GM12878 (cell line): ENCODE measurements around the gene MAD1L1. TPM values are rescaled to one million over a fixed set of nuclear protein-coding genes. Genes with fewer than 3 reads are reported as not detected.

Source experiments
- ATAC-seq: fragments of 200-7000 bp; cut with Tn5 transposase; 3 replicates; pipeline ENCODE4 v1.9.1; 2020; ENCODE audit warnings: mild to moderate bottlenecking, moderate library complexity
- BruUV-seq: library from RNA; stranded (reverse); fragments of 400-500 nt; replicated peaks from 2 replicates; lab custom pipeline; 2021; lab: Mats Ljungman, UMichigan
- CTCF ChIA-PET: fragments of 300-600 bp; sonication (Branson Sonifier 250); formaldehyde crosslinking; extraction: SDS; loops from one replicate; lab custom pipeline; 2021; ENCODE audit warnings: inconsistent platforms; lab: Yijun Ruan, JAX
- POLR2A ChIA-PET: fragments of 350-600 bp; formaldehyde crosslinking; extraction: SDS; loops from one replicate; lab custom pipeline; 2021; ENCODE audit warnings: inconsistent platforms; lab: Charles Lee
- RAD21 ChIA-PET: fragments of 300-600 bp; sonication (Branson Sonifier 250); formaldehyde crosslinking; loops from one replicate; lab custom pipeline; 2023; ENCODE audit warnings: antibody characterized with exemption; ENCODE audit not compliant: unreplicated experiment; lab: Charles Lee
- SMC1A ChIA-PET: fragments of 300-600 bp; sonication (Branson Sonifier 250); formaldehyde crosslinking; loops from one replicate; lab custom pipeline; 2023; ENCODE audit not compliant: unreplicated experiment, uncharacterized antibody; lab: Charles Lee
- DNase-seq: peaks from one replicate; pipeline ENCODE4 v3.0.0-alpha.2; 2011; ENCODE audit warnings: low read depth, low spot score
- FAIRE-seq: peaks from 3 replicates; lab custom pipeline; 2011; peaks lifted over from hg19 to GRCh38; lab: Jason Lieb, UNC
- H2AFZ ChIP-seq: 2 replicates; pipeline ENCODE4 v1.6.0; 2011; ENCODE audit warnings: low read depth, low read length, control low read depth; ENCODE audit not compliant: control insufficient read depth
- H3K27ac ChIP-seq: 2 replicates; pipeline ENCODE4 v1.5.1; 2011; ENCODE audit warnings: control low read depth; ENCODE audit not compliant: control insufficient read depth, insufficient read depth
- H3K27me3 ChIP-seq, 2 experiments: replicated peaks in 1 of 2; 2 replicates each; pipeline versions ENCODE4 v1.6.0 to v1.6.1; 2011; ENCODE audit warnings: low read length in 1 of 2; ENCODE audit not compliant: control insufficient read depth in 2 of 2, insufficient read depth in 2 of 2
- H3K36me3 ChIP-seq, 2 experiments: 2 replicates each; pipeline ENCODE4 v1.5.1; 2011; ENCODE audit warnings: low read length in 1 of 2; ENCODE audit not compliant: control insufficient read depth in 2 of 2, insufficient read depth in 2 of 2
- H3K4me1 ChIP-seq: 2 replicates; pipeline ENCODE4 v1.6.1; 2011; ENCODE audit warnings: mild to moderate bottlenecking, low read length, moderate library complexity, mixed read lengths; ENCODE audit not compliant: control insufficient read depth, insufficient read depth
- H3K4me2 ChIP-seq: 2 replicates; pipeline ENCODE4 v1.6.0; 2011; ENCODE audit warnings: control low read depth; ENCODE audit not compliant: control insufficient read depth, insufficient read depth
- H3K4me3 ChIP-seq: fragments of 200-600 bp; sonication (generic); 2 replicates; pipeline ENCODE4 v1.5.1; 2016
- H3K79me2 ChIP-seq: 2 replicates; pipeline ENCODE4 v1.6.0; 2011; ENCODE audit warnings: low read length; ENCODE audit not compliant: control insufficient read depth, insufficient read depth
- H3K9ac ChIP-seq: 2 replicates; pipeline ENCODE4 v1.8.0; 2011; ENCODE audit warnings: low read length, control low read depth, mixed read lengths; ENCODE audit not compliant: control insufficient read depth, insufficient read depth
- H3K9me3 ChIP-seq: replicated peaks from 3 replicates; pipeline ENCODE4 v1.5.1; 2011; ENCODE audit warnings: mild to moderate bottlenecking, low read length; ENCODE audit not compliant: control insufficient read depth, insufficient read depth
- H4K20me1 ChIP-seq: 2 replicates; pipeline ENCODE4 v1.6.0; 2011; ENCODE audit not compliant: control insufficient read depth, insufficient read depth
- BHLHE40 ChIP-seq, 2 experiments: fragments of 450-650 bp in 1 of 2; IDR thresholded peaks; 2 replicates each; pipeline ENCODE4 v1.6.1; 2011 to 2017; ENCODE audit warnings: low read depth in 2 of 2, borderline replicate concordance in 1 of 2, improper control_type of control experiment in 1 of 2, low read length in 1 of 2, mild to moderate bottlenecking in 1 of 2
- IKZF1 ChIP-seq: fragments of 450-650 bp; conservative IDR thresholded peaks from 2 replicates; pipeline ENCODE4 v1.6.1; 2017; ENCODE audit warnings: antibody characterized with exemption, mild to moderate bottlenecking
- MEF2B ChIP-seq: fragments of 450-650 bp; IDR thresholded peaks from 2 replicates; pipeline ENCODE4 v1.6.1; 2018; ENCODE audit warnings: mild to moderate bottlenecking, moderate library complexity; ENCODE audit not compliant: partially characterized antibody, poor library complexity, severe bottlenecking
- PAX8 ChIP-seq: fragments of 450-650 bp; IDR thresholded peaks from 2 replicates; pipeline ENCODE4 v1.6.1; 2017; ENCODE audit warnings: mild to moderate bottlenecking, moderate library complexity
- SMAD5 ChIP-seq: IDR thresholded peaks from 2 replicates; pipeline ENCODE4 v1.6.1; 2016; ENCODE audit warnings: antibody characterized with exemption, low read depth
- SREBF2 ChIP-seq: IDR thresholded peaks from 2 replicates; pipeline ENCODE4 v1.6.1; 2012; ENCODE audit warnings: mild to moderate bottlenecking, low read length
- TBL1XR1 ChIP-seq: IDR thresholded peaks from 2 replicates; pipeline ENCODE4 v1.6.1; 2012; ENCODE audit warnings: low read depth, low read length, improper control_type of control experiment
- WGBS: methylation state at CpG from one replicate; pipeline ENCODE4 v1.1.6; 2016; ENCODE audit warnings: low lambda C conversion rate; ENCODE audit not compliant: insufficient replicate concordance, insufficient coverage; ENCODE audit errors: missing lambda C conversion rate; 5-methylcytosine and 5-hydroxymethylcytosine counted together
- in situ Hi-C: fragments of 300-500 bp; cut with MboI; formaldehyde crosslinking; loops from 9 replicates; pipeline ENCODE4 v1.14.3; 2018; ENCODE audit warnings: mixed read lengths
- intact Hi-C: fragments of 100-400 bp; cut with micrococcal nuclease; formaldehyde crosslinking; loops from one replicate; pipeline ENCODE4 v1.14.2; 2022; ENCODE audit not compliant: unreplicated experiment
- polyA plus RNA-seq, 11 experiments: library from polyadenylated mRNA; depleted of rRNA in 4 of 11; unstranded in 6 of 11; stranded (reverse) in 5 of 11; fragments of >200 nt; fragmentation: Nextera tagmentation in 4 of 11; fragmentation: Illumina TruSeq in 1 of 11; extraction: Ambion mirVana in 4 of 11; extraction: Trizol in 1 of 11; gene quantifications; 1 replicate in 1 of 11; 2 replicates in 10 of 11; pipeline versions ENCODE4 v1.2.1 to v1.2.3, GENCODE V29; 2011 to 2016; ENCODE audit warnings: inconsistent platforms in 2 of 11, missing spikeins in 2 of 11, low read depth in 1 of 11
- total RNA-seq, 4 experiments: library from RNA; depleted of rRNA in 3 of 4; stranded (reverse); fragments of >200 nt in 3 of 4; fragmentation: Illumina TruSeq in 1 of 4; extraction: Trizol in 1 of 4; gene quantifications; 2 replicates each; pipeline versions ENCODE4 v1.2.1 to v1.2.3, GENCODE V29; 2013 to 2021
- TF ChIP-seq, protein P1 (sequence below): IDR thresholded peaks from 2 replicates; pipeline ENCODE4 v1.6.1; 2012; ENCODE audit warnings: low read depth, low read length, improper control_type of control experiment

Gene MAD1L1
- total and polyA plus RNA-seq, 10 of the 15 experiments (the other 5 are each of a cell fraction or from before 2014, with no cell fraction given): 2.2 to 76.8 (median 38.3) TPM

DNA sequence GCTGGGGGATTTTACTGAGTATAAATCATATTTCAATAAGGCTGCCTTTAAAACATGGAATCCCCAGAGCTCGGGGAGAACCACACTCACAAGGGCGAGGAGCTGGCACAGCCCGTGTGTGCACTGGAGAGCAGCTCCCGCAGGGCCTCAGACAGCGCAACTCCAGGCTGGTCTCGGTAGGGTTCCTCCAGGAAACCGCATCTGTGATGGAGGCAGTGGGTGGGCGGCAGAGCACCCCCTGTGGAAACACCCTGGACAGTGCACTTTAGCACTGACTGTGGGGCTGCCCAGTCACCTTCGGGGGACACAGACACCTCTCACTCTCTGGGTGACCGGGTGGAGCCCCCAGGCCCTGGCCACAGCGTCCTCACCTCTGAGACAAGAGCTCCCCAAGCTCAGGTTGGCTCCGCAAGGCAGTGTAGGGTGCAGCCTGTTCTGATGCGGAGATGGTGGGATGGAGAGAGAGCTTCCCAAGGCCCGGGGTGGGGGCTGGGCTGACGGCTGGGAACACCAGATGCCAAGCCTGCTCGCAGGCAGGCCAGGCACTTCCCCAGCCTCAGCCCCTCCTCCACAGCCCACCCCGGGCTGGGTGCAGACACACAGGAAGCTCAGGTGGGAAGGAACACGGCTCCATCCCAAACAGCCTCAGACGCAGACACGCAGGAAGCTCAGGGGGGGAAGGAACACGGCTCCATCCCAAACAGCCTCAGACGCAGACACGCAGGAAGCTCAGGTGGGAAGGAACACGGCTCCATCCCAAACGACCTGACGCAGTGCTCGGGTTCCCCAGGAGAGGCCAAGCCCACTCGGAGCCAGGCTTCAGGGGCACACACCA is 224.4 kb downstream of the MAD1L1 start:
- Histone ChIP-seq H3K36me3 (peaks cover 0 to 10% of the 10 kb centered on the region in 2 experiments; a peak in 2 of 4 replicates), H3K27ac (no peak overlapping the region), H3K9ac (no peak overlapping the region), H3K4me3 (no peak overlapping the region), H3K79me2 (no peaks in the 10 kb centered on the region), H3K27me3 (no peaks in the 10 kb centered on the region), H2AFZ (no peak overlapping the region), H3K9me3 (no peaks in the 10 kb centered on the region), H3K4me2 (no peak overlapping the region), H4K20me1 (no peaks in the 10 kb centered on the region), H3K4me1 (no peaks in the 10 kb centered on the region)
- 86% methylated on average over 26 of the region's 28 CpGs for WGBS
- no peak for ATAC-seq
- TF ChIP-seq SREBF2 (no peak), BHLHE40 (IDR thresholded peaks at IDR 0.05; ENCODE audit: borderline replicate concordance in 1 of 2, low read depth in 2 of 2, low read length in 1 of 2) (no peak), SMAD5 (no peak), TBL1XR1 (no peak), PAX8 (no peak), IKZF1 (no peak), MEF2B (no peak)
- TF ChIP-seq, protein P1, sequence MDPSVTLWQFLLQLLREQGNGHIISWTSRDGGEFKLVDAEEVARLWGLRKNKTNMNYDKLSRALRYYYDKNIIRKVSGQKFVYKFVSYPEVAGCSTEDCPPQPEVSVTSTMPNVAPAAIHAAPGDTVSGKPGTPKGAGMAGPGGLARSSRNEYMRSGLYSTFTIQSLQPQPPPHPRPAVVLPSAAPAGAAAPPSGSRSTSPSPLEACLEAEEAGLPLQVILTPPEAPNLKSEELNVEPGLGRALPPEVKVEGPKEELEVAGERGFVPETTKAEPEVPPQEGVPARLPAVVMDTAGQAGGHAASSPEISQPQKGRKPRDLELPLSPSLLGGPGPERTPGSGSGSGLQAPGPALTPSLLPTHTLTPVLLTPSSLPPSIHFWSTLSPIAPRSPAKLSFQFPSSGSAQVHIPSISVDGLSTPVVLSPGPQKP: no peak
- no peak for DNase-seq
- intact Hi-C loops: no loop called here
- SMC1A ChIA-PET: no interaction called here
- POLR2A ChIA-PET: no interaction called here
- CTCF ChIA-PET: no interaction called here
- no TSS peak for BruUV-seq
- no peak for FAIRE-seq
- in situ Hi-C loops: no loop called here
- RAD21 ChIA-PET: no interaction called here
